MM.1S (cell line): ENCODE data around the gene LETM1.

Source experiments
- DNase-seq: peaks from one replicate; pipeline ENCODE4 v3.0.0-alpha.2; 2015
- H2AFZ ChIP-seq: fragments of 300-600 bp; sonication (generic); 2 replicates; pipeline ENCODE4 v1.6.0; 2016; ENCODE audit warnings: antibody characterized with exemption, low read length
- H3F3A ChIP-seq: fragments of 300-600 bp; sonication (generic); 2 replicates; pipeline ENCODE4 v1.6.1; 2016; ENCODE audit warnings: mild to moderate bottlenecking, antibody characterized with exemption, low read length, moderate library complexity, mixed read lengths; ENCODE audit not compliant: insufficient read depth
- H3K27ac ChIP-seq: fragments of 300-600 bp; sonication (generic); 2 replicates; pipeline ENCODE4 v1.5.1; 2016; ENCODE audit warnings: mild to moderate bottlenecking, low read length
- H3K27me3 ChIP-seq: fragments of 300-600 bp; sonication (generic); replicated peaks from 2 replicates; pipeline ENCODE4 v1.6.0; 2016; ENCODE audit warnings: low read length; ENCODE audit not compliant: insufficient read depth
- H3K36me3 ChIP-seq: fragments of 300-600 bp; sonication (generic); replicated peaks from 2 replicates; pipeline ENCODE4 v1.6.1; 2016; ENCODE audit warnings: mild to moderate bottlenecking, low read length, mixed read lengths; ENCODE audit not compliant: insufficient read depth
- H3K4me1 ChIP-seq: fragments of 300-600 bp; sonication (generic); 2 replicates; pipeline ENCODE4 v1.6.1; 2016; ENCODE audit warnings: low read length, mixed read lengths
- H3K4me2 ChIP-seq: fragments of 300-600 bp; sonication (generic); 2 replicates; pipeline ENCODE4 v1.6.0; 2016; ENCODE audit warnings: low read depth, low read length
- H3K4me3 ChIP-seq: fragments of 300-600 bp; sonication (generic); 2 replicates; pipeline ENCODE4 v1.5.1; 2016; ENCODE audit warnings: low read length, mixed read lengths
- H3K79me2 ChIP-seq: fragments of 300-600 bp; sonication (generic); 2 replicates; pipeline ENCODE4 v1.6.1; 2016; ENCODE audit warnings: mixed run types, low read length, mixed read lengths
- H3K9ac ChIP-seq: fragments of 300-600 bp; sonication (generic); 2 replicates; pipeline ENCODE4 v1.6.1; 2016; ENCODE audit warnings: low read length, mixed read lengths
- H3K9me2 ChIP-seq: fragments of 300-600 bp; sonication (generic); replicated peaks from 2 replicates; pipeline ENCODE4 v1.6.1; 2016; ENCODE audit warnings: mild to moderate bottlenecking, low read length, mixed read lengths; ENCODE audit not compliant: insufficient read depth
- H3K9me3 ChIP-seq: fragments of 300-600 bp; sonication (generic); replicated peaks from 2 replicates; pipeline ENCODE4 v1.6.1; 2016; ENCODE audit warnings: mild to moderate bottlenecking, low read length, mixed read lengths; ENCODE audit not compliant: insufficient read depth
- H4K20me1 ChIP-seq: fragments of 300-600 bp; sonication (generic); 2 replicates; pipeline ENCODE4 v1.6.1; 2016; ENCODE audit warnings: mild to moderate bottlenecking, low read length, moderate library complexity, mixed read lengths; ENCODE audit not compliant: insufficient read depth
- CTCF ChIP-seq: fragments of 300-600 bp; sonication (generic); IDR thresholded peaks from 2 replicates; pipeline ENCODE4 v1.5.1; 2016; ENCODE audit warnings: antibody characterized with exemption, low read length, mixed read lengths
- EZH2 ChIP-seq: fragments of 300-600 bp; sonication (generic); optimal IDR thresholded peaks from 2 replicates; pipeline ENCODE3; 2017; ENCODE audit warnings: low read depth, mild to moderate bottlenecking, antibody characterized with exemption, low read length, mixed read lengths
- EZH2phosphoT487 ChIP-seq: fragments of 300-600 bp; sonication (generic); IDR thresholded peaks from 2 replicates; pipeline ENCODE4 v1.6.1; 2018; ENCODE audit warnings: antibody characterized with exemption, low read length

The LETM1 gene

GRCh38 chr4:1802151-1802715, 53.7 kb downstream of the LETM1 start:
- Histone ChIP-seq H3K9ac (no peak overlapping the region), H3K4me3 (no peak overlapping the region), H3K36me3 (no peaks in the 10 kb centered on the region), H3K4me1 (no peaks in the 10 kb centered on the region), H3F3A (no peaks in the 10 kb centered on the region), H3K9me2 (no peaks in the 10 kb centered on the region), H3K27ac (no peak overlapping the region), H3K79me2 (no peaks in the 10 kb centered on the region), H3K27me3 (peaks cover 57% of the 10 kb centered on the region), H2AFZ (no peak overlapping the region), H4K20me1 (no peaks in the 10 kb centered on the region), H3K9me3 (no peaks in the 10 kb centered on the region), H3K4me2 (no peak overlapping the region)
- TF ChIP-seq EZH2phosphoT487 (no peak), CTCF (no peak)
- DNase-seq = no peak

GRCh38 chr4:1801286-1801958, 54.5 kb downstream of the LETM1 start:
- no peak overlapping the region for H2AFZ ChIP-seq
- H3K4me1 ChIP-seq = no peaks in the 10 kb centered on the region
- no peaks in the 10 kb centered on the region for H3K9me3 ChIP-seq
- H3K4me3 ChIP-seq = no peak overlapping the region
- no peak overlapping the region for H3K27ac ChIP-seq
- no peaks in the 10 kb centered on the region for H3K36me3 ChIP-seq
- no peaks in the 10 kb centered on the region for H3K9me2 ChIP-seq
- H4K20me1 ChIP-seq = no peaks in the 10 kb centered on the region
- no peak overlapping the region for H3K4me2 ChIP-seq
- no peak for DNase-seq
- no peak overlapping the region for H3K9ac ChIP-seq
- no peaks in the 10 kb centered on the region for H3K79me2 ChIP-seq
- no peaks in the 10 kb centered on the region for H3F3A ChIP-seq
- peaks cover 65% of the 10 kb centered on the region for H3K27me3 ChIP-seq
- TF ChIP-seq EZH2 (no peak), EZH2phosphoT487 (no peak), CTCF (no peak)

GRCh38 chr4:1800805-1801204, 55.2 kb downstream of the LETM1 start:
- H3K4me1 ChIP-seq = no peaks in the 10 kb centered on the region
- no peaks in the 10 kb centered on the region for H3K36me3 ChIP-seq
- no peak overlapping the region for H3K27ac ChIP-seq

More at GRCh38 chr4:1800805-1801204, 55.2 kb downstream of the LETM1 start:
- Histone ChIP-seq H3K9ac (no peak overlapping the region), H3F3A (no peaks in the 10 kb centered on the region), H3K79me2 (no peaks in the 10 kb centered on the region), H2AFZ (no peak overlapping the region), H3K4me3 (no peak overlapping the region), H3K9me2 (no peaks in the 10 kb centered on the region), H3K9me3 (no peaks in the 10 kb centered on the region), H3K4me2 (no peak overlapping the region), H3K27me3 (peaks cover 72% of the 10 kb centered on the region), H4K20me1 (no peaks in the 10 kb centered on the region)
- TF ChIP-seq CTCF (no peak), EZH2 (no peak), EZH2phosphoT487 (no peak)
- no peak for DNase-seq
